Stomach (tissue), 9 donors: ENCODE data around the gene FOXI1. TPM values are rescaled to one million over a fixed set of nuclear protein-coding genes. Genes with fewer than 3 reads are reported as not detected.

ENCODE experiments used
- DNase-seq, 2 donors: peaks; one replicate each; pipeline versions ENCODE4 v3.0.0 to v3.0.0-alpha.2; 2013 to 2019
- H3K27ac ChIP-seq, 5 donors: fragments of 200-600 bp in 4 of 5; sonication (generic) in 4 of 5; one replicate each; pipeline ENCODE4 v1.5.1; 2013 to 2019; ENCODE audit warnings: mild to moderate bottlenecking in 1 of 5, moderate library complexity in 1 of 5
- H3K27me3 ChIP-seq, 3 donors: fragments of 200-600 bp; sonication (generic); one replicate each; pipeline ENCODE4 v1.5.1; 2017 to 2019; ENCODE audit warnings: mixed run types in 1 of 3
- H3K36me3 ChIP-seq, 4 donors: fragments of 200-600 bp; sonication (generic); 1 replicate in 3 of 4; 2 replicates in 1 of 4; pipeline ENCODE4 v1.5.1; 2016 to 2019
- H3K4me1 ChIP-seq, 4 donors: fragments of 200-600 bp; sonication (generic); one replicate each; pipeline ENCODE4 v1.5.1; 2016 to 2019
- H3K4me3 ChIP-seq, 4 donors: fragments of 200-600 bp; sonication (generic) in 3 of 4; one replicate each; pipeline ENCODE4 v1.5.1; 2016 to 2019; ENCODE audit warnings: mild to moderate bottlenecking in 1 of 4
- H3K9me3 ChIP-seq, 4 donors: fragments of 200-600 bp; sonication (generic); one replicate each; pipeline ENCODE4 v1.5.1; 2016 to 2019
- EP300 ChIP-seq: sonication (generic); formaldehyde crosslinking; IDR thresholded peaks from one replicate; pipeline ENCODE4 v1.6.1; 2017; ENCODE audit warnings: antibody characterized with exemption
- POLR2A ChIP-seq, 4 donors: fragments of 450-650 bp; IDR thresholded peaks; one replicate each; pipeline ENCODE4 v1.6.1; 2016; ENCODE audit warnings: antibody characterized with exemption in 4 of 4, control low read depth in 2 of 4, mild to moderate bottlenecking in 1 of 4, moderate library complexity in 1 of 4
- POLR2AphosphoS5 ChIP-seq, 3 donors: sonication (generic); formaldehyde crosslinking; IDR thresholded peaks; one replicate each; pipeline ENCODE4 v1.6.1; 2016; ENCODE audit warnings: antibody characterized with exemption in 3 of 3
- WGBS, 5 donors: extraction: QIAGEN DNeasy Blood & Tissue Kit in 3 of 5; methylation state at CpG; one replicate each; pipeline versions ENCODE4 v1.1.5 to v1.1.7; 2013 to 2018; 5-methylcytosine and 5-hydroxymethylcytosine counted together
- intact Hi-C: fragments of 100-400 bp; cut with DNase I; formaldehyde crosslinking; loops from one replicate; pipeline ENCODE4 v1.15.1; 2023; ENCODE audit warnings: low total_unique reads
- polyA plus RNA-seq, 3 donors: library from polyadenylated mRNA; stranded (reverse); fragments of 200-250 nt; gene quantifications; one replicate each; pipeline ENCODE4 v1.2.3, GENCODE V29; 2013
- total RNA-seq, 5 donors: library from RNA; depleted of rRNA; stranded (reverse); fragments of >200 nt; gene quantifications; one replicate each; pipeline versions ENCODE4 v1.1.0 to v1.2.3, GENCODE V29; 2014 to 2016
- TF ChIP-seq, protein P1 (sequence below), 7 experiments: fragments of 450-650 bp in 4 of 7; fragments of 200-600 bp in 3 of 7; sonication (generic) in 3 of 7; IDR thresholded peaks; one replicate each; pipeline ENCODE4 v1.5.1; 2016 to 2019; ENCODE audit warnings: antibody characterized with exemption in 7 of 7, control low read depth in 2 of 7, mild to moderate bottlenecking in 1 of 7
- donor health status: healthy with polysubstance abuse.
- donor health status: Bipolar disorder and iron deficiency.
- donor health status: healthy.

The FOXI1 gene
- total and polyA plus RNA-seq, 8 donors, result 0.18 TPM; not detected in 7

GRCh38 chr5:170152767-170153166, 47.1 kb downstream of the FOXI1 start:
- intact Hi-C loops, result no loop called here
- 84 to 96% (median 89%) methylated on average over 3 of the region's 3 CpGs for WGBS, 5 donors
- Histone ChIP-seq H3K4me3 (no peak overlapping the region), H3K4me1 (peaks cover 0 to 8% (median 6%) of the 10 kb centered on the region in 4 donors), H3K9me3 (no peaks in the 10 kb centered on the region), H3K36me3 (no peaks in the 10 kb centered on the region), H3K27me3 (no peaks in the 10 kb centered on the region), H3K27ac (no peak overlapping the region)
- DNase-seq, result no peak
- TF ChIP-seq, protein P1, sequence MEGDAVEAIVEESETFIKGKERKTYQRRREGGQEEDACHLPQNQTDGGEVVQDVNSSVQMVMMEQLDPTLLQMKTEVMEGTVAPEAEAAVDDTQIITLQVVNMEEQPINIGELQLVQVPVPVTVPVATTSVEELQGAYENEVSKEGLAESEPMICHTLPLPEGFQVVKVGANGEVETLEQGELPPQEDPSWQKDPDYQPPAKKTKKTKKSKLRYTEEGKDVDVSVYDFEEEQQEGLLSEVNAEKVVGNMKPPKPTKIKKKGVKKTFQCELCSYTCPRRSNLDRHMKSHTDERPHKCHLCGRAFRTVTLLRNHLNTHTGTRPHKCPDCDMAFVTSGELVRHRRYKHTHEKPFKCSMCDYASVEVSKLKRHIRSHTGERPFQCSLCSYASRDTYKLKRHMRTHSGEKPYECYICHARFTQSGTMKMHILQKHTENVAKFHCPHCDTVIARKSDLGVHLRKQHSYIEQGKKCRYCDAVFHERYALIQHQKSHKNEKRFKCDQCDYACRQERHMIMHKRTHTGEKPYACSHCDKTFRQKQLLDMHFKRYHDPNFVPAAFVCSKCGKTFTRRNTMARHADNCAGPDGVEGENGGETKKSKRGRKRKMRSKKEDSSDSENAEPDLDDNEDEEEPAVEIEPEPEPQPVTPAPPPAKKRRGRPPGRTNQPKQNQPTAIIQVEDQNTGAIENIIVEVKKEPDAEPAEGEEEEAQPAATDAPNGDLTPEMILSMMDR (IDR thresholded peaks at IDR 0.05), result no peak
- TF ChIP-seq POLR2AphosphoS5 (IDR thresholded peaks at IDR 0.05), result no peak
- TF ChIP-seq EP300, result no peak
- no peak for TF ChIP-seq POLR2A (IDR thresholded peaks at IDR 0.05)

DNA sequence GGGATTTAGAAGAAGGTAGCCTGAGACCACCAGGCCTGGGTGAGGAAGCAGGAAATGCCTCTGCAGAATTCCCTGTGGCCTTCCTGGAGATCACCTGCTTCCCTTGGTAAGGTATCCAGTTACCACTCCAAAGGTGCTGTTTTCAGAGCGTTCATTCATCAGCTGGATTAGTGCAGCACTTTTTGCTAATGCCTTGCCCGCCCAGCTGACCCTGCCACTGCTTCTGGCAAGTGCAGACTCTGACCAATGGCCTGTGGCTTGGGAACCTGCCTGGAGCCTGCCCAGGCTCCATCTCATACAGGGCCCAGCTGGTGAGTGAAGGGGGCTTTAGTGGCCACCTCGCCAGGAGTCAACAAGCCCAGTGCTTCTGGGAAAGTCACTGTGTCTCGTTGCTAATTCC, 48.6 kb downstream of the FOXI1 start:
- H3K27ac ChIP-seq, result no peak overlapping the region
- no peak overlapping the region for H3K4me3 ChIP-seq
- no peak for TF ChIP-seq EP300
- no peak for TF ChIP-seq POLR2AphosphoS5 (IDR thresholded peaks at IDR 0.05)
- TF ChIP-seq POLR2A (IDR thresholded peaks at IDR 0.05), result no peak
- TF ChIP-seq, protein P1 (IDR thresholded peaks at IDR 0.05), result no peak
- no peaks in the 10 kb centered on the region for H3K27me3 ChIP-seq
- no peak for DNase-seq
- H3K9me3 ChIP-seq, result no peaks in the 10 kb centered on the region
- intact Hi-C loops, result no loop called here
- WGBS, 5 donors, result 61 to 86% (median 78%) methylated on average over 4 of the region's 4 CpGs
- peaks cover 0 to 8% (median 6%) of the 10 kb centered on the region in 4 donors for H3K4me1 ChIP-seq
- no peaks in the 10 kb centered on the region for H3K36me3 ChIP-seq

- H3K27ac ChIP-seq, result no peak overlapping the region
- no peaks in the 10 kb centered on the region for H3K36me3 ChIP-seq
- no peak for DNase-seq
- WGBS, 5 donors, result 45 to 91% (median 54%) methylated on average over 2 of the region's 2 CpGs
- TF ChIP-seq EP300 (no peak), POLR2A (IDR thresholded peaks at IDR 0.05) (no peak), POLR2AphosphoS5 (IDR thresholded peaks at IDR 0.05) (no peak)
- TF ChIP-seq, protein P1 (IDR thresholded peaks at IDR 0.05), result no peak
- intact Hi-C loops, result no loop called here
- H3K4me1 ChIP-seq, result peaks cover 0 to 8% (median 6%) of the 10 kb centered on the region in 4 donors
- no peak overlapping the region for H3K4me3 ChIP-seq
- no peaks in the 10 kb centered on the region for H3K9me3 ChIP-seq
- H3K27me3 ChIP-seq, result no peaks in the 10 kb centered on the region
Observed at GRCh38 chr5:170154744-170155143, 49.0 kb downstream of the FOXI1 start.

- peaks cover 0 to 8% (median 6%) of the 10 kb centered on the region in 4 donors for H3K4me1 ChIP-seq
- DNase-seq, result no peak
- H3K36me3 ChIP-seq, result no peaks in the 10 kb centered on the region
- no peak overlapping the region for H3K27ac ChIP-seq
- intact Hi-C loops, result no loop called here
- H3K9me3 ChIP-seq, result no peaks in the 10 kb centered on the region
- H3K27me3 ChIP-seq, result no peaks in the 10 kb centered on the region
- TF ChIP-seq POLR2A (IDR thresholded peaks at IDR 0.05) (no peak), POLR2AphosphoS5 (IDR thresholded peaks at IDR 0.05) (no peak), EP300 (no peak)
- TF ChIP-seq, protein P1 (IDR thresholded peaks at IDR 0.05), result no peak
- 89 to 95% (median 93%) methylated on average over 3 of the region's 3 CpGs for WGBS, 5 donors
- H3K4me3 ChIP-seq, result no peak overlapping the region
Observed at GRCh38 chr5:170155771-170156170, 50.1 kb downstream of the FOXI1 start.
